Mammary epithelial cell (primary cell): ENCODE data around the gene DYNC1H1.
"Not testable (repeated sequence)": the region's sequence is repeated elsewhere in the genome, so short reads cannot be mapped to it uniquely, and the experiment has no call there.

Experiments
- EZH2 ChIP-seq: IDR thresholded peaks from 2 replicates; pipeline ENCODE4 v1.6.1; 2012; ENCODE audit warnings: low read length, inconsistent platforms, borderline replicate concordance
- TF ChIP-seq, protein P1 (sequence below), 2 donors: IDR thresholded peaks in 1 of 2; conservative IDR thresholded peaks in 1 of 2; 2 replicates each; pipeline ENCODE4 v1.5.1; 2011 to 2012; ENCODE audit warnings: inconsistent platforms in 2 of 2, low read length in 2 of 2, mild to moderate bottlenecking in 2 of 2, control low read depth in 1 of 2, low read depth in 1 of 2; ENCODE audit not compliant: insufficient read depth in 1 of 2; ENCODE audit errors: extremely low read depth in 1 of 2

DNA sequence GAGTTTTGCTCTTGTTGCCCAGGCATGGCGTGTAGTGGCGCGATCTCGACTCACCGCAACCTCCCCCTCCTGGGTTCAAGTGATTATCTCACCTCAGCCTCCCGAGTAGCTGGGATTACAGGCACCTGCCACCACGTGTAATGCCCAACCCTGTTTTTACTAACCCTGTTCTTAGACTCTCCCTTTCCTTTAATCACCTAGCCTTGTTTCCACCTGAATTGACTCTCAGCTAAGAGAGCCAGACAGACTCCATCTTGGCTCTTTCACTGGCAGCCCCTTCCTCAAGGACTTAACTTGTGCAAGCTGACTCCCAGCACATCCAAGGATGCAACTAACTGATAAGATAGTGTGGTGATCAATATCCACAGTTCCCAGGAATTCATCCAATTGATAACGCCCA, 100.2 kb downstream of the DYNC1H1 start:
- TF ChIP-seq, protein P1, sequence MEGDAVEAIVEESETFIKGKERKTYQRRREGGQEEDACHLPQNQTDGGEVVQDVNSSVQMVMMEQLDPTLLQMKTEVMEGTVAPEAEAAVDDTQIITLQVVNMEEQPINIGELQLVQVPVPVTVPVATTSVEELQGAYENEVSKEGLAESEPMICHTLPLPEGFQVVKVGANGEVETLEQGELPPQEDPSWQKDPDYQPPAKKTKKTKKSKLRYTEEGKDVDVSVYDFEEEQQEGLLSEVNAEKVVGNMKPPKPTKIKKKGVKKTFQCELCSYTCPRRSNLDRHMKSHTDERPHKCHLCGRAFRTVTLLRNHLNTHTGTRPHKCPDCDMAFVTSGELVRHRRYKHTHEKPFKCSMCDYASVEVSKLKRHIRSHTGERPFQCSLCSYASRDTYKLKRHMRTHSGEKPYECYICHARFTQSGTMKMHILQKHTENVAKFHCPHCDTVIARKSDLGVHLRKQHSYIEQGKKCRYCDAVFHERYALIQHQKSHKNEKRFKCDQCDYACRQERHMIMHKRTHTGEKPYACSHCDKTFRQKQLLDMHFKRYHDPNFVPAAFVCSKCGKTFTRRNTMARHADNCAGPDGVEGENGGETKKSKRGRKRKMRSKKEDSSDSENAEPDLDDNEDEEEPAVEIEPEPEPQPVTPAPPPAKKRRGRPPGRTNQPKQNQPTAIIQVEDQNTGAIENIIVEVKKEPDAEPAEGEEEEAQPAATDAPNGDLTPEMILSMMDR (conservative IDR thresholded peaks at IDR 0.05 in 1 of 2, IDR thresholded peaks at IDR 0.05 in 1 of 2; ENCODE audit: extremely low read depth in 1 of 2, insufficient read depth in 1 of 2, low read depth in 1 of 2, low read length in 2 of 2), result not testable (repeated sequence)
- TF ChIP-seq EZH2, result not testable (repeated sequence)
